Measurements from ENCODE around the gene BICRAL.
A peak's percentile ranks its signal among the peaks of the same experiment; 100 is the strongest.
"Not testable (repeated sequence)": the region's sequence is repeated elsewhere in the genome, so short reads cannot be mapped to it uniquely, and the experiment has no call there.

The BICRAL gene

GRCh38 chr6:42781796-42782688, at the start of gene BICRAL:
Gene BICRAL (plus strand): TSS chr6:42782052. CDS start chr6:42822023, 39,971 bp downstream.
- TF ChIP-seq CTCF (IDR thresholded peaks at IDR 0.05; ENCODE audit: low read depth, low read length), result no peak
- in situ Hi-C loops (cut with HindIII; ENCODE audit: low sequenced_read_pairs), result no loop called here
- H3K4me3 ChIP-seq (ENCODE audit: low read depth, low read length), result peak within 1 kb of the TSS; percentile 92
- peak; percentile 95 for DNase-seq (ENCODE audit: low read depth, low spot score)

GRCh38 chr6:42733867-42734481, 47.9 kb upstream of the BICRAL start:
- in situ Hi-C loops (cut with HindIII; ENCODE audit: low sequenced_read_pairs); H3K4me3 ChIP-seq (ENCODE audit: low read depth, low read length); DNase-seq (ENCODE audit: low read depth, low spot score): not testable (repeated sequence)

- no peak for TF ChIP-seq CTCF (IDR thresholded peaks at IDR 0.05; ENCODE audit: low read depth, low read length)
- no peak for DNase-seq (ENCODE audit: low read depth, low spot score)
- H3K4me3 ChIP-seq (ENCODE audit: low read depth, low read length), result no peak overlapping the region
- in situ Hi-C loops (cut with HindIII; ENCODE audit: low sequenced_read_pairs), result no loop called here
Observed at GRCh38 chr6:42735976-42736375, 45.9 kb upstream of the BICRAL start.

GRCh38 chr6:42740725-42741124, 41.1 kb upstream of the BICRAL start:
- no peak for TF ChIP-seq CTCF (IDR thresholded peaks at IDR 0.05; ENCODE audit: low read depth, low read length)
- no peak overlapping the region for H3K4me3 ChIP-seq (ENCODE audit: low read depth, low read length)
- in situ Hi-C loops (cut with HindIII; ENCODE audit: low sequenced_read_pairs), result no loop called here
- DNase-seq (ENCODE audit: low read depth, low spot score), result no peak

- DNase-seq (ENCODE audit: low read depth, low spot score), result peak; percentile 34
- in situ Hi-C loops (cut with HindIII; ENCODE audit: low sequenced_read_pairs), result no loop called here
- TF ChIP-seq CTCF (IDR thresholded peaks at IDR 0.05; ENCODE audit: low read depth, low read length), result no peak
- no peak overlapping the region for H3K4me3 ChIP-seq (ENCODE audit: low read depth, low read length)
Observed at GRCh38 chr6:42742116-42742894, 39.5 kb upstream of the BICRAL start.

GRCh38 chr6:42744351-42744893, 37.4 kb upstream of the BICRAL start:
- peak overlapping the region; percentile 92 for H3K4me3 ChIP-seq (ENCODE audit: low read depth, low read length)
- DNase-seq (ENCODE audit: low read depth, low spot score), result peak; percentile 24
- TF ChIP-seq CTCF (IDR thresholded peaks at IDR 0.05; ENCODE audit: low read depth, low read length), result no peak
- in situ Hi-C loops (cut with HindIII; ENCODE audit: low sequenced_read_pairs), result no loop called here

Data from astrocyte of the spinal cord (primary cell).